ENCODE measurements around the gene PPP1R8. TPM values are rescaled to one million over a fixed set of nuclear protein-coding genes. Genes with fewer than 3 reads are reported as not detected.

PPP1R8 gene
- total and polyA plus RNA-seq, 2 of the 8 experiments (the other 6 are each of a cell fraction or from before 2014, with no cell fraction given): 33.4 to 51.8 TPM

DNA sequence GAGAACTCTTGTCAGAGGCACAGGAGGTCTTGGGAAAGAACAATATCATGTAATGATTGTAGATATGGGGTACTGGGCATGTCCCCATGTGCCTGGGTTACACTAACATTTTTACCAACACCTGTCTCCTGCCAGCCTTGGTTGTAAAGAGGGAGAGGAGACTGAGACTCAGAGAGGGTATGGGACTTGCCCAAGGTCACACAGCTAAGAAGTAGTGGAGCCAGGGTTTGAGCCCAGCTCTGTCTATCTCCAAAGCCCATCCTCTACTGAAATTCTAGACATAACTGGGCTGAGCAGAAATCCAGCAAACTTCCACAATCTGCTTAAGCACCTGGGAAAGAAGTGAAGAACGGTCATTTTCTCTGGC lies 39.1 kb downstream of the PPP1R8 start:
- Histone ChIP-seq H2AFZ (ENCODE audit: low read length) (no peak overlapping the region), H4K8ac (ENCODE audit: extremely low read depth, insufficient read depth, low read length) (no peak overlapping the region), H3K79me2 (ENCODE audit: control insufficient read depth in 1 of 2, insufficient read depth in 2 of 2, low read length in 2 of 2) (no peaks in the 10 kb centered on the region), H3K14ac (ENCODE audit: insufficient read length) (no peak overlapping the region), H4K20me1 (replicated peaks in 1 of 2; ENCODE audit: control insufficient read depth in 1 of 2, insufficient read depth in 2 of 2, low read length in 2 of 2) (no peaks in the 10 kb centered on the region), H2BK20ac (ENCODE audit: low read length) (no peak overlapping the region), H3K9ac (replicated peaks in 1 of 4; ENCODE audit: extremely low read depth in 1 of 4, low read depth in 3 of 4, low read length in 3 of 4) (no peak overlapping the region), H3K18ac (ENCODE audit: extremely low read depth, low read length) (no peak overlapping the region), H3K23me2 (ENCODE audit: low read depth, low read length) (peaks cover 9% of the 10 kb centered on the region; the same call in 1 of the 2 replicates), H2BK5ac (ENCODE audit: low read depth, low read length) (no peak overlapping the region), H2BK120ac (replicated peaks; ENCODE audit: low read depth, low read length) (no peak overlapping the region), H3K27me3 (replicated peaks in 1 of 4; ENCODE audit: control insufficient read depth in 3 of 4, extremely low read depth in 1 of 4, insufficient read depth in 3 of 4, low read length in 3 of 4) (peaks cover 0 to 6% (median 2%) of the 10 kb centered on the region in 4 experiments; a peak in 4 of 7 replicates), H3K4ac (replicated peaks; ENCODE audit: insufficient read length, low read depth, low read length) (no peak overlapping the region), H4K5ac (ENCODE audit: insufficient read length, low read depth, low read length) (no peak overlapping the region), H3K36me3 (ENCODE audit: control insufficient read depth in 2 of 4, insufficient read depth in 4 of 4, low read length in 3 of 4) (no peaks in the 10 kb centered on the region), H3K4me3 (ENCODE audit: extremely low read depth in 1 of 4, insufficient read depth in 2 of 4, low read depth in 3 of 4, low read length in 4 of 4) (no peak overlapping the region), H3K4me1 (replicated peaks in 1 of 4; ENCODE audit: control insufficient read depth in 3 of 4, insufficient read depth in 4 of 4, low read length in 3 of 4) (peaks cover 0 to 12% (median 8%) of the 10 kb centered on the region in 4 experiments; a peak in 6 of 7 replicates), H3K79me1 (ENCODE audit: low read depth, low read length) (no peaks in the 10 kb centered on the region), H3K4me2 (ENCODE audit: insufficient read depth in 1 of 2, low read depth in 2 of 2, low read length in 2 of 2) (no peak overlapping the region), H3K56ac (replicated peaks; ENCODE audit: insufficient read length, low read depth, low read length) (no peak overlapping the region), H2AK5ac (ENCODE audit: low read depth, low read length) (no peak overlapping the region), H3K27ac (ENCODE audit: low read depth, low read length) (no peak overlapping the region), H2BK15ac (ENCODE audit: low read length) (no peak overlapping the region), H3K9me3 (ENCODE audit: insufficient read depth in 2 of 2, low read depth in 1 of 2, low read length in 1 of 2) (no peaks in the 10 kb centered on the region), H3K23ac (ENCODE audit: insufficient read length) (no peak overlapping the region), H2BK12ac (ENCODE audit: low read depth, low read length) (no peak overlapping the region), H4K91ac (replicated peaks; ENCODE audit: insufficient read length, low read length) (no peak overlapping the region)
- 93% methylated on average over 1 of the region's 1 CpG; no CpG with 5 or more reads in 1 of the 2 experiments for WGBS, 2 experiments (ENCODE audit: extremely low coverage in 1 of 2, insufficient coverage in 1 of 2, insufficient read length in 1 of 2, insufficient replicate concordance in 2 of 2, low coverage in 1 of 2, low lambda C conversion rate in 2 of 2, missing lambda C conversion rate in 1 of 2)
- DNase-seq (ENCODE audit: low read depth in 1 of 2, low spot score in 2 of 2): no peak
- POLR2A ChIA-PET (ENCODE audit: partially characterized antibody): interaction anchor here (0.9 kb wide), 1 partner anchor 77 kb away, joined by 3 read pairs; no protein-coding TSS in a partner anchor
- FAIRE-seq: no peak
- TF ChIP-seq TBP (IDR thresholded peaks at IDR 0.05; ENCODE audit: low read depth, low read length): no peak
- peak; percentile 61; the same call in 1 of the 2 replicates for TF ChIP-seq KDM1A (IDR thresholded peaks at IDR 0.05; ENCODE audit: borderline replicate concordance, low read length)
- CTCF ChIA-PET (ENCODE audit: partially characterized antibody): interaction anchor here (0.6 to 1.2 kb wide), 3 partner anchors 71 to 1138 kb away, joined by 3 to 5 read pairs (median 3); no protein-coding TSS in a partner anchor

All from H1 (cell line).